HepG2 (cell line): Measurements from ENCODE around the gene PCSK7. TPM values are rescaled to one million over a fixed set of nuclear protein-coding genes. Genes with fewer than 3 reads are reported as not detected.

Source experiments
- AHR ChIP-seq: IDR thresholded peaks from 2 replicates; pipeline ENCODE4 v1.6.1; 2018; ENCODE audit warnings: missing genetic modification reagents, missing compliant biosample characterization
- FOXJ3 ChIP-seq: sonication (generic); formaldehyde crosslinking; IDR thresholded peaks from 2 replicates; pipeline ENCODE4 v1.4.0; 2020; ENCODE audit warnings: missing genetic modification reagents, mild to moderate bottlenecking, borderline replicate concordance
- KLF16 ChIP-seq, 2 experiments: sonication (generic) in 1 of 2; formaldehyde crosslinking in 1 of 2; IDR thresholded peaks; 2 replicates each; pipeline versions ENCODE4 v1.6.1 to v1.8.0; 2016 to 2023; ENCODE audit warnings: missing genetic modification reagents in 2 of 2, missing compliant biosample characterization in 1 of 2
- NCOR1 ChIP-seq: fragments of 200-600 bp; sonication (generic); IDR thresholded peaks from 2 replicates; pipeline ENCODE4 v1.7.0; 2017; ENCODE audit warnings: antibody characterized with exemption, low read length, borderline replicate concordance
- polyA plus RNA-seq, 8 experiments: library from polyadenylated mRNA; depleted of rRNA in 3 of 8; stranded (reverse) in 7 of 8; unstranded in 1 of 8; fragments of >200 nt; fragmentation: Illumina TruSeq in 4 of 8; extraction: Trizol in 4 of 8; gene quantifications; 2 replicates each; pipeline versions ENCODE4 v1.2.1 to v1.2.3, GENCODE V29; 2011 to 2016; ENCODE audit warnings: low read depth in 4 of 8, missing spikeins in 1 of 8, mixed read lengths in 1 of 8; ENCODE audit not compliant: insufficient read depth in 1 of 8
- total RNA-seq, 5 experiments: library from RNA; depleted of rRNA; stranded (reverse); fragments of >200 nt; fragmentation: Illumina TruSeq; extraction: Trizol; gene quantifications; 2 replicates each; pipeline ENCODE4 v1.2.3, GENCODE V29; 2016; ENCODE audit warnings: low read depth in 1 of 5
- TF ChIP-seq, protein P1 (sequence below), 2 experiments: sonication (generic) in 1 of 2; formaldehyde crosslinking in 1 of 2; IDR thresholded peaks; 2 replicates each; pipeline versions ENCODE4 v1.6.1 to v1.9.0; 2014 to 2022; ENCODE audit warnings: antibody characterized with exemption in 1 of 2, borderline replicate concordance in 1 of 2, inconsistent platforms in 1 of 2, low read depth in 1 of 2, missing genetic modification reagents in 1 of 2
- TF ChIP-seq, protein P2 (sequence below), 2 experiments: sonication (generic) in 1 of 2; formaldehyde crosslinking in 1 of 2; IDR thresholded peaks; 2 replicates each; pipeline versions ENCODE4 v1.5.1 to v1.6.1; 2011 to 2020; ENCODE audit warnings: borderline replicate concordance in 1 of 2, low read depth in 1 of 2, low read length in 1 of 2, mild to moderate bottlenecking in 1 of 2, missing genetic modification reagents in 1 of 2, moderate library complexity in 1 of 2

PCSK7 gene
- total and polyA plus RNA-seq, 2 of the 13 experiments (the other 11 are each of a cell fraction or from before 2014, with no cell fraction given), result 13.4 to 13.8 TPM

DNA sequence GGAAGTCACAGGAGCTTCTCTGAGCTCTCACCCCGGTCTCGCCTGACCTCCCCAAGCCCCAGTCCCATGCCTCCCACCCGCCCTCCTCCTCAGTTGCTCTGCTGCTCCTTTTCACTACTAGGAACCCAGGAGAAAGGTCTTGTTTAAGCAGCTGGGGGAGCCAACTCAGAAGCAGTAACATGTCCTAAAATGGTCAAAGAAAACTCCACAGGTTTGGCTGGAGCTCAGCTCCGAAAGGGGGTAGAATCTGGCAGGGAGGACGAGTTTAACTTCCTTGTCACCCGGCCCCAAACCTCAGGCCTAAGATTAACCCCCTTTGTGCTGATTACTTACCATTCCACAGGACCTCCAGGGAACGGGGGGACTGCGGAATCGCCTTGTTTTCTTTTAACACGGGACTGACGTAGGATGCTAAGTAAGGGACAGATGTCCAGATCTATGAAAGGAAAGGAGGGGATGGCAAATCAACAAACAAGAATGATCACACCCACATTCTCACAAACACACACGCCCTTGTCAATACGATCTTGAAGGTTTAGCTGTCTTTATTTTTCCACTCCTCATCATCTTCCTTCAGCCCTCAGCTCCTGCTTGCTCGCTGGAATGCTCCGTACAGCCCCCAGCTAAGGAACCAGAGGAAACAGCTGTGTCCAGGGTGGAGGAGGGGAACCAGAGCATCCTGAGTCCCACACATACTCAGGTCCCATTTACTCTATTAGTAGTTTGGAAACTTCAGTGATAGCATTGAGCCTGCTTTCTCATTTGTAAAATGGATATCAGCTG, 13.5 kb downstream of the PCSK7 start (continued):
- TF ChIP-seq, protein P1, sequence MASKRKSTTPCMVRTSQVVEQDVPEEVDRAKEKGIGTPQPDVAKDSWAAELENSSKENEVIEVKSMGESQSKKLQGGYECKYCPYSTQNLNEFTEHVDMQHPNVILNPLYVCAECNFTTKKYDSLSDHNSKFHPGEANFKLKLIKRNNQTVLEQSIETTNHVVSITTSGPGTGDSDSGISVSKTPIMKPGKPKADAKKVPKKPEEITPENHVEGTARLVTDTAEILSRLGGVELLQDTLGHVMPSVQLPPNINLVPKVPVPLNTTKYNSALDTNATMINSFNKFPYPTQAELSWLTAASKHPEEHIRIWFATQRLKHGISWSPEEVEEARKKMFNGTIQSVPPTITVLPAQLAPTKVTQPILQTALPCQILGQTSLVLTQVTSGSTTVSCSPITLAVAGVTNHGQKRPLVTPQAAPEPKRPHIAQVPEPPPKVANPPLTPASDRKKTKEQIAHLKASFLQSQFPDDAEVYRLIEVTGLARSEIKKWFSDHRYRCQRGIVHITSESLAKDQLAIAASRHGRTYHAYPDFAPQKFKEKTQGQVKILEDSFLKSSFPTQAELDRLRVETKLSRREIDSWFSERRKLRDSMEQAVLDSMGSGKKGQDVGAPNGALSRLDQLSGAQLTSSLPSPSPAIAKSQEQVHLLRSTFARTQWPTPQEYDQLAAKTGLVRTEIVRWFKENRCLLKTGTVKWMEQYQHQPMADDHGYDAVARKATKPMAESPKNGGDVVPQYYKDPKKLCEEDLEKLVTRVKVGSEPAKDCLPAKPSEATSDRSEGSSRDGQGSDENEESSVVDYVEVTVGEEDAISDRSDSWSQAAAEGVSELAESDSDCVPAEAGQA (IDR thresholded peaks at IDR 0.05; ENCODE audit: low read depth), result no peak
- TF ChIP-seq, protein P1 (CRISPR knock-in tag; IDR thresholded peaks at IDR 0.05; ENCODE audit: borderline replicate concordance), result no peak
- no peak for TF ChIP-seq AHR
- no peak for TF ChIP-seq KLF16 (CRISPR knock-in tag; IDR thresholded peaks at IDR 0.05)
- TF ChIP-seq NCOR1, result no peak
- no peak for TF ChIP-seq FOXJ3 (CRISPR knock-in tag)
- TF ChIP-seq, protein P2, sequence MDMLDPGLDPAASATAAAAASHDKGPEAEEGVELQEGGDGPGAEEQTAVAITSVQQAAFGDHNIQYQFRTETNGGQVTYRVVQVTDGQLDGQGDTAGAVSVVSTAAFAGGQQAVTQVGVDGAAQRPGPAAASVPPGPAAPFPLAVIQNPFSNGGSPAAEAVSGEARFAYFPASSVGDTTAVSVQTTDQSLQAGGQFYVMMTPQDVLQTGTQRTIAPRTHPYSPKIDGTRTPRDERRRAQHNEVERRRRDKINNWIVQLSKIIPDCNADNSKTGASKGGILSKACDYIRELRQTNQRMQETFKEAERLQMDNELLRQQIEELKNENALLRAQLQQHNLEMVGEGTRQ (IDR thresholded peaks at IDR 0.05; ENCODE audit: low read depth, low read length), result no peak
- TF ChIP-seq, protein P2 (CRISPR knock-in tag; IDR thresholded peaks at IDR 0.05; ENCODE audit: borderline replicate concordance), result no peak
